HepG2 (cell line): ENCODE data around the gene TAF9B. TPM values are rescaled to one million over a fixed set of nuclear protein-coding genes. Genes with fewer than 3 reads are reported as not detected.

Experiments used
- AHR ChIP-seq: IDR thresholded peaks from 2 replicates; pipeline ENCODE4 v1.6.1; 2018; ENCODE audit warnings: missing genetic modification reagents, missing compliant biosample characterization
- ATRX ChIP-seq: sonication (generic); formaldehyde crosslinking; IDR thresholded peaks from 2 replicates; pipeline ENCODE4 v1.4.0; 2020; ENCODE audit warnings: missing genetic modification reagents, borderline replicate concordance
- BRCA1 ChIP-seq: sonication (generic); formaldehyde crosslinking; IDR thresholded peaks from 2 replicates; pipeline ENCODE4 v1.4.0; 2020; ENCODE audit warnings: missing genetic modification reagents
- CENPT ChIP-seq: sonication (generic); formaldehyde crosslinking; IDR thresholded peaks from 2 replicates; pipeline ENCODE4 v1.8.0; 2022; ENCODE audit warnings: low read depth, mild to moderate bottlenecking, moderate library complexity, missing genetic modification reagents
- FOSL2 ChIP-seq: sonication (generic); formaldehyde crosslinking; IDR thresholded peaks from 2 replicates; pipeline ENCODE4 v1.4.0; 2020; ENCODE audit warnings: missing genetic modification reagents
- KMT2A ChIP-seq: sonication (generic); formaldehyde crosslinking; IDR thresholded peaks from 2 replicates; pipeline ENCODE4 v1.4.0; 2020; ENCODE audit warnings: missing genetic modification reagents
- MAF1 ChIP-seq: sonication (generic); formaldehyde crosslinking; IDR thresholded peaks from 2 replicates; pipeline ENCODE4 v1.5.0; 2020; ENCODE audit warnings: missing genetic modification reagents, borderline replicate concordance
- MAFK ChIP-seq, 2 experiments: IDR thresholded peaks in 1 of 2; conservative IDR thresholded peaks in 1 of 2; 2 replicates each; pipeline ENCODE4 v1.6.1; 2011; ENCODE audit warnings: improper control_type of control experiment in 2 of 2, low read length in 2 of 2
- MATR3 ChIP-seq: sonication (generic); formaldehyde crosslinking; IDR thresholded peaks from 2 replicates; pipeline ENCODE4 v1.4.0; 2020; ENCODE audit warnings: missing genetic modification reagents
- MXI1 ChIP-seq: IDR thresholded peaks from 3 replicates; pipeline ENCODE4 v1.6.1; 2012; ENCODE audit warnings: low read depth, low read length, inconsistent platforms, borderline replicate concordance
- PPARG ChIP-seq: conservative IDR thresholded peaks from 2 replicates; pipeline ENCODE4 v1.6.1; 2016; ENCODE audit warnings: missing biosample characterization, missing genetic modification reagents
- ZFX ChIP-seq: sonication (generic); formaldehyde crosslinking; IDR thresholded peaks from 2 replicates; pipeline ENCODE4 v1.4.0; 2020; ENCODE audit warnings: mild to moderate bottlenecking, low read depth, missing genetic modification reagents, moderate library complexity
- ZFY ChIP-seq: sonication (generic); formaldehyde crosslinking; IDR thresholded peaks from 2 replicates; pipeline ENCODE4 v1.4.0; 2020; ENCODE audit warnings: missing genetic modification reagents
- ZNF562 ChIP-seq: sonication (generic); formaldehyde crosslinking; IDR thresholded peaks from 2 replicates; pipeline ENCODE4 v1.8.0; 2022; ENCODE audit warnings: missing genetic modification reagents, borderline replicate concordance
- ZNF570 ChIP-seq: sonication (generic); formaldehyde crosslinking; IDR thresholded peaks from 2 replicates; pipeline ENCODE4 v1.4.0; 2020; ENCODE audit warnings: mild to moderate bottlenecking, missing genetic modification reagents, borderline replicate concordance
- polyA plus RNA-seq, 8 experiments: library from polyadenylated mRNA; depleted of rRNA in 3 of 8; stranded (reverse) in 7 of 8; unstranded in 1 of 8; fragments of >200 nt; fragmentation: Illumina TruSeq in 4 of 8; extraction: Trizol in 4 of 8; gene quantifications; 2 replicates each; pipeline versions ENCODE4 v1.2.1 to v1.2.3, GENCODE V29; 2011 to 2016; ENCODE audit warnings: low read depth in 4 of 8, missing spikeins in 1 of 8, mixed read lengths in 1 of 8; ENCODE audit not compliant: insufficient read depth in 1 of 8
- total RNA-seq, 5 experiments: library from RNA; depleted of rRNA; stranded (reverse); fragments of >200 nt; fragmentation: Illumina TruSeq; extraction: Trizol; gene quantifications; 2 replicates each; pipeline ENCODE4 v1.2.3, GENCODE V29; 2016; ENCODE audit warnings: low read depth in 1 of 5
- TF ChIP-seq, protein P1 (sequence below): sonication (generic); formaldehyde crosslinking; conservative IDR thresholded peaks from 2 replicates; pipeline ENCODE4 v1.4.0; 2020; ENCODE audit warnings: missing genetic modification reagents
- TF ChIP-seq, protein P2 (sequence below): sonication (generic); formaldehyde crosslinking; IDR thresholded peaks from 2 replicates; pipeline ENCODE4 v1.8.1; 2023; ENCODE audit warnings: mild to moderate bottlenecking, missing genetic modification reagents, borderline replicate concordance
- TF ChIP-seq, protein P3 (sequence below): sonication (generic); formaldehyde crosslinking; IDR thresholded peaks from 2 replicates; pipeline ENCODE4 v1.5.0; 2020; ENCODE audit warnings: missing genetic modification reagents
- TF ChIP-seq, protein P4 (sequence below): sonication (generic); formaldehyde crosslinking; IDR thresholded peaks from 2 replicates; pipeline ENCODE4 v1.4.0; 2020; ENCODE audit warnings: missing genetic modification reagents
- TF ChIP-seq, protein P5 (sequence below): IDR thresholded peaks from 2 replicates; pipeline ENCODE4 v1.6.1; 2018; ENCODE audit warnings: missing genetic modification reagents, mild to moderate bottlenecking, missing compliant biosample characterization

TAF9B gene
- total and polyA plus RNA-seq, 2 of the 13 experiments (the other 11 are each of a cell fraction or from before 2014, with no cell fraction given) = 10.8 to 15.2 TPM

DNA sequence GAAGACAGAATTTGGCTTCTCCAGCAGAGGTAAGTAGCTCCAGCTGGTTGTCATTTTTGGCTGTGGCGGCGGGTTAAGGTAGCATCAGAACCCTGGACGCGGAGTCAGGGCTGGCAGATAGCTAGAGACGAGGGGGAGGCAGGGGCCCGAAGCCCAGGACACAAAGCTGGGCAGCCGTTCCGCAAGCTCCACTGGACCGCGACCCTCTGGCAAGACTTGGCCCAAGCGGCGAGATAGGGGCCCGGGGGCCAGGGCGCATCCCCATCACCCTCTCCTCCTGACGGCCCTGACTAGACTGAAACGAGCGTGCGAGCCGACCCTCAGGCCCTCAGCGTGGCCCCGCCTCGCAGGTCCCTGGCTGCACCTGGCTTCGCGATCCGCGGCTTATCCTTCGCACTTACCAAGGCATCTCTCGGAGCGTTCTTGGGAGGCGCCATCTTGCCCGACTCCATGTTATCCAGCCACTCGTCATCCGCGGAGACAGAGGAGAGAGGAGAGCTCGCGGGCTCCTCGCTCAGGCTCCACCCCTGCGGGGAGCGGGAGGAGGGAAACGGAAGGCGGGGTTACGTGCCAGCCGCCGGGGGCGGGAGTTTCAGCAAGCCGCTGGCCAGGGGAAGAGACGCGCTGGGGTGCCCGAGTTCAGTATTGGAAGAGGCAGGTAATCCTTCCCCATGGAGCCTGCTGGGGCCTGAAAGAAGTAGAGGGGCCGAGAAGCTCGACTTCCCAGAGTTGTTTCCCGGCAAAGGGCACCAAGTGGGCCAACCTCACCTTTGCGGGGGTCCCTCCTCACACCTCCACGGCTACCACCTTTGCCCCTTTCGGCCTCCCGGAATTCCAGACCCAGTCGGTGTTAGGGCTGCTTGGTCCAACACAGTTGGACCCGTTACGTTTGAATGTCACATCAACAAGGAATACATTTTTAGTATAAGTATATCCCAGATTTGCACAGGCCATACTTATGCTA lies at the start of gene TAF9B (continued):
- TF ChIP-seq, protein P1, sequence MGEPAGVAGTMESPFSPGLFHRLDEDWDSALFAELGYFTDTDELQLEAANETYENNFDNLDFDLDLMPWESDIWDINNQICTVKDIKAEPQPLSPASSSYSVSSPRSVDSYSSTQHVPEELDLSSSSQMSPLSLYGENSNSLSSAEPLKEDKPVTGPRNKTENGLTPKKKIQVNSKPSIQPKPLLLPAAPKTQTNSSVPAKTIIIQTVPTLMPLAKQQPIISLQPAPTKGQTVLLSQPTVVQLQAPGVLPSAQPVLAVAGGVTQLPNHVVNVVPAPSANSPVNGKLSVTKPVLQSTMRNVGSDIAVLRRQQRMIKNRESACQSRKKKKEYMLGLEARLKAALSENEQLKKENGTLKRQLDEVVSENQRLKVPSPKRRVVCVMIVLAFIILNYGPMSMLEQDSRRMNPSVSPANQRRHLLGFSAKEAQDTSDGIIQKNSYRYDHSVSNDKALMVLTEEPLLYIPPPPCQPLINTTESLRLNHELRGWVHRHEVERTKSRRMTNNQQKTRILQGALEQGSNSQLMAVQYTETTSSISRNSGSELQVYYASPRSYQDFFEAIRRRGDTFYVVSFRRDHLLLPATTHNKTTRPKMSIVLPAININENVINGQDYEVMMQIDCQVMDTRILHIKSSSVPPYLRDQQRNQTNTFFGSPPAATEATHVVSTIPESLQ (CRISPR knock-in tag) = no peak
- TF ChIP-seq, protein P2, sequence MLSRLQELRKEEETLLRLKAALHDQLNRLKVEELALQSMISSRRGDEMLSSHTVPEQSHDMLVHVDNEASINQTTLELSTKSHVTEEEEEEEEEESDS (CRISPR knock-in tag) = no peak
- TF ChIP-seq MAF1 (no peak), MXI1 (no peak), BRCA1 (CRISPR knock-in tag) (no peak), ZNF562 (CRISPR knock-in tag) (no peak), PPARG (CRISPR knock-in tag) (no peak), ATRX (CRISPR knock-in tag) (no peak), ZNF570 (CRISPR knock-in tag) (no peak), FOSL2 (CRISPR knock-in tag) (peak; percentile 12; the same call in 1 of the 2 replicates), ZFX (CRISPR knock-in tag) (peak; percentile 52), CENPT (CRISPR knock-in tag) (no peak), KMT2A (CRISPR knock-in tag) (peak; percentile 54; the same call in 1 of the 2 replicates), MATR3 (CRISPR knock-in tag) (no peak), AHR (CRISPR knock-in tag) (no peak), ZFY (CRISPR knock-in tag) (peak; percentile 75), MAFK (conservative IDR thresholded peaks at IDR 0.05 in 1 of 2, IDR thresholded peaks at IDR 0.05 in 1 of 2; ENCODE audit: low read length in 2 of 2) (no peak)
- TF ChIP-seq, protein P3, sequence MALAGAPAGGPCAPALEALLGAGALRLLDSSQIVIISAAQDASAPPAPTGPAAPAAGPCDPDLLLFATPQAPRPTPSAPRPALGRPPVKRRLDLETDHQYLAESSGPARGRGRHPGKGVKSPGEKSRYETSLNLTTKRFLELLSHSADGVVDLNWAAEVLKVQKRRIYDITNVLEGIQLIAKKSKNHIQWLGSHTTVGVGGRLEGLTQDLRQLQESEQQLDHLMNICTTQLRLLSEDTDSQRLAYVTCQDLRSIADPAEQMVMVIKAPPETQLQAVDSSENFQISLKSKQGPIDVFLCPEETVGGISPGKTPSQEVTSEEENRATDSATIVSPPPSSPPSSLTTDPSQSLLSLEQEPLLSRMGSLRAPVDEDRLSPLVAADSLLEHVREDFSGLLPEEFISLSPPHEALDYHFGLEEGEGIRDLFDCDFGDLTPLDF = peak; percentile 56; the same call in 1 of the 2 replicates
- TF ChIP-seq, protein P4, sequence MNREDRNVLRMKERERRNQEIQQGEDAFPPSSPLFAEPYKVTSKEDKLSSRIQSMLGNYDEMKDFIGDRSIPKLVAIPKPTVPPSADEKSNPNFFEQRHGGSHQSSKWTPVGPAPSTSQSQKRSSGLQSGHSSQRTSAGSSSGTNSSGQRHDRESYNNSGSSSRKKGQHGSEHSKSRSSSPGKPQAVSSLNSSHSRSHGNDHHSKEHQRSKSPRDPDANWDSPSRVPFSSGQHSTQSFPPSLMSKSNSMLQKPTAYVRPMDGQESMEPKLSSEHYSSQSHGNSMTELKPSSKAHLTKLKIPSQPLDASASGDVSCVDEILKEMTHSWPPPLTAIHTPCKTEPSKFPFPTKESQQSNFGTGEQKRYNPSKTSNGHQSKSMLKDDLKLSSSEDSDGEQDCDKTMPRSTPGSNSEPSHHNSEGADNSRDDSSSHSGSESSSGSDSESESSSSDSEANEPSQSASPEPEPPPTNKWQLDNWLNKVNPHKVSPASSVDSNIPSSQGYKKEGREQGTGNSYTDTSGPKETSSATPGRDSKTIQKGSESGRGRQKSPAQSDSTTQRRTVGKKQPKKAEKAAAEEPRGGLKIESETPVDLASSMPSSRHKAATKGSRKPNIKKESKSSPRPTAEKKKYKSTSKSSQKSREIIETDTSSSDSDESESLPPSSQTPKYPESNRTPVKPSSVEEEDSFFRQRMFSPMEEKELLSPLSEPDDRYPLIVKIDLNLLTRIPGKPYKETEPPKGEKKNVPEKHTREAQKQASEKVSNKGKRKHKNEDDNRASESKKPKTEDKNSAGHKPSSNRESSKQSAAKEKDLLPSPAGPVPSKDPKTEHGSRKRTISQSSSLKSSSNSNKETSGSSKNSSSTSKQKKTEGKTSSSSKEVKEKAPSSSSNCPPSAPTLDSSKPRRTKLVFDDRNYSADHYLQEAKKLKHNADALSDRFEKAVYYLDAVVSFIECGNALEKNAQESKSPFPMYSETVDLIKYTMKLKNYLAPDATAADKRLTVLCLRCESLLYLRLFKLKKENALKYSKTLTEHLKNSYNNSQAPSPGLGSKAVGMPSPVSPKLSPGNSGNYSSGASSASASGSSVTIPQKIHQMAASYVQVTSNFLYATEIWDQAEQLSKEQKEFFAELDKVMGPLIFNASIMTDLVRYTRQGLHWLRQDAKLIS (CRISPR knock-in tag) = no peak
- TF ChIP-seq, protein P5, sequence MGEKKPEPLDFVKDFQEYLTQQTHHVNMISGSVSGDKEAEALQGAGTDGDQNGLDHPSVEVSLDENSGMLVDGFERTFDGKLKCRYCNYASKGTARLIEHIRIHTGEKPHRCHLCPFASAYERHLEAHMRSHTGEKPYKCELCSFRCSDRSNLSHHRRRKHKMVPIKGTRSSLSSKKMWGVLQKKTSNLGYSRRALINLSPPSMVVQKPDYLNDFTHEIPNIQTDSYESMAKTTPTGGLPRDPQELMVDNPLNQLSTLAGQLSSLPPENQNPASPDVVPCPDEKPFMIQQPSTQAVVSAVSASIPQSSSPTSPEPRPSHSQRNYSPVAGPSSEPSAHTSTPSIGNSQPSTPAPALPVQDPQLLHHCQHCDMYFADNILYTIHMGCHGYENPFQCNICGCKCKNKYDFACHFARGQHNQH (CRISPR knock-in tag) = 0 out of 2 replicates have a peak, but pooled peaks have one; percentile 41
